GM18909 (cell line): ENCODE measurements around the gene CT45A10.
"Not testable (repeated sequence)": the region's sequence is repeated elsewhere in the genome, so short reads cannot be mapped to it uniquely, and the experiment has no call there.

Experiments used
- ATAC-seq: cut with Tn5 transposase; IDR thresholded peaks from one replicate; pipeline ENCODE4 v1.9.1; 2021; ENCODE audit warnings: mild to moderate bottlenecking; ENCODE audit not compliant: unreplicated experiment, poor library complexity

The CT45A10 gene

GRCh38 chrX:135893294-135893817, at the start of gene CT45A10, which contains the start of gene SAGE1:
Gene CT45A10, minus strand, starts transcription at chrX:135893444. Its CDS starts 8,100 bp downstream, at chrX:135885344.
Gene SAGE1, plus strand, starts transcription at chrX:135893716. Its CDS starts 2,527 bp downstream, at chrX:135896243.
- ATAC-seq: no peak

- peak; percentile 80 for ATAC-seq
Observed at GRCh38 chrX:135931644-135932487, 38.6 kb upstream of the CT45A10 start.

GRCh38 chrX:135927897-135928296, 34.7 kb upstream of the CT45A10 start:
- ATAC-seq: no peak

GRCh38 chrX:135923353-135923752, 30.1 kb upstream of the CT45A10 start:
- ATAC-seq: no peak

- ATAC-seq: not testable (repeated sequence)
Observed at GRCh38 chrX:135920516-135920915, 27.3 kb upstream of the CT45A10 start.

- ATAC-seq: no peak
Observed at GRCh38 chrX:135914404-135914803, 21.2 kb upstream of the CT45A10 start.

GRCh38 chrX:135910251-135910650, 17.0 kb upstream of the CT45A10 start:
- ATAC-seq: no peak

GRCh38 chrX:135892781-135893180, 463 bp downstream of the CT45A10 start:
- ATAC-seq: no peak

GRCh38 chrX:135890087-135890585, 3.1 kb downstream of the CT45A10 start:
- no peak for ATAC-seq

GRCh38 chrX:135888976-135889375, 4.3 kb downstream of the CT45A10 start:
- ATAC-seq: not testable (repeated sequence)

- ATAC-seq: not testable (repeated sequence)
Observed at GRCh38 chrX:135888230-135888629, 5.0 kb downstream of the CT45A10 start.

- not testable (repeated sequence) for ATAC-seq
Observed at GRCh38 chrX:135882741-135883140, 10.5 kb downstream of the CT45A10 start.

GRCh38 chrX:135871712-135872111, 21.5 kb downstream of the CT45A10 start, which contains the start of gene CT45A9:
Gene CT45A9, minus strand, starts transcription at chrX:135871812. Its CDS starts 3,751 bp downstream, at chrX:135868061.
- ATAC-seq: not testable (repeated sequence)

GRCh38 chrX:135854438-135854837, 38.8 kb downstream of the CT45A10 start, which contains the start of gene CT45A8:
Gene CT45A8, minus strand, starts transcription at chrX:135854538. Its CDS starts 3,755 bp downstream, at chrX:135850783.
- not testable (repeated sequence) for ATAC-seq

- ATAC-seq: not testable (repeated sequence)
Observed at GRCh38 chrX:135837180-135837579, 56.1 kb downstream of the CT45A10 start, which contains the start of gene CT45A7. Gene CT45A7, minus strand, starts transcription at chrX:135837280. Its CDS starts 3,747 bp downstream, at chrX:135833533.
